Measurements from ENCODE around the gene DAZAP1.

GRCh38 chr19:1423436-1424191 lies 16.2 kb downstream of the DAZAP1 start:
- TF ChIP-seq POLR2A (IDR thresholded peaks at IDR 0.05) (no peak), EP300 (IDR thresholded peaks at IDR 0.05) (no peak)
- TF ChIP-seq, protein P1, sequence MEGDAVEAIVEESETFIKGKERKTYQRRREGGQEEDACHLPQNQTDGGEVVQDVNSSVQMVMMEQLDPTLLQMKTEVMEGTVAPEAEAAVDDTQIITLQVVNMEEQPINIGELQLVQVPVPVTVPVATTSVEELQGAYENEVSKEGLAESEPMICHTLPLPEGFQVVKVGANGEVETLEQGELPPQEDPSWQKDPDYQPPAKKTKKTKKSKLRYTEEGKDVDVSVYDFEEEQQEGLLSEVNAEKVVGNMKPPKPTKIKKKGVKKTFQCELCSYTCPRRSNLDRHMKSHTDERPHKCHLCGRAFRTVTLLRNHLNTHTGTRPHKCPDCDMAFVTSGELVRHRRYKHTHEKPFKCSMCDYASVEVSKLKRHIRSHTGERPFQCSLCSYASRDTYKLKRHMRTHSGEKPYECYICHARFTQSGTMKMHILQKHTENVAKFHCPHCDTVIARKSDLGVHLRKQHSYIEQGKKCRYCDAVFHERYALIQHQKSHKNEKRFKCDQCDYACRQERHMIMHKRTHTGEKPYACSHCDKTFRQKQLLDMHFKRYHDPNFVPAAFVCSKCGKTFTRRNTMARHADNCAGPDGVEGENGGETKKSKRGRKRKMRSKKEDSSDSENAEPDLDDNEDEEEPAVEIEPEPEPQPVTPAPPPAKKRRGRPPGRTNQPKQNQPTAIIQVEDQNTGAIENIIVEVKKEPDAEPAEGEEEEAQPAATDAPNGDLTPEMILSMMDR (IDR thresholded peaks at IDR 0.05) = no peak

All from ovary (tissue), 3 donors.